ENCODE data around the gene BIK. TPM values are rescaled to one million over a fixed set of nuclear protein-coding genes. Genes with fewer than 3 reads are reported as not detected.

The BIK gene
- total and polyA plus RNA-seq, 4 donors = 2.7 to 7.6 (median 4.6) TPM

DNA sequence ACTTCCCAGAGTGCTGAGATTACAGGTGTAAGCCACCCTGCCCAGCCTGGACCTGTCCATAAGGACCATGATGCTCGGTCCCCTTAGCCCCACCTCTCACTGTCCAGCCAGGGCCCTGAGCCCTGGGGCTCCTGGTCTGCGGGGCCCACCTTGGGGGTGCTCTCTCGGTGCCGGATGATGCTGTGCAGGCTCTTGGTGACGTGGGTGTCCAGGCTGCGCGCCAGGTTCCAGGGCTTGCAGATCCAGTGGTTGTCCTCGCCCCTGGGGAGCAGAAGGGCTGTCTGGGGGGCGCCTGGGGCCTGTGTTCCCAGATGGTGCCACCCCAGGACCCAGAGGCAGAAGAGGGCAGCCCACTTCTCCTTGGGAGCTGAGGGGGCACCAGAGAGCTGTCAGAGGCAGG lies 63.0 kb downstream of the BIK start:
- Histone ChIP-seq H3K27me3 (ENCODE audit: control insufficient read depth in 3 of 3, insufficient read depth in 3 of 3, low read length in 2 of 3) (no peaks in the 10 kb centered on the region), H3K36me3 (ENCODE audit: control insufficient read depth in 4 of 4, insufficient read depth in 4 of 4, low read length in 4 of 4) (peaks cover 0 to 59% (median 20%) of the 10 kb centered on the region in 4 donors), H3K4me3 (no peak overlapping the region), H3K27ac (ENCODE audit: low read depth in 1 of 2, low read length in 1 of 2) (no peak overlapping the region), H3K9me3 (ENCODE audit: control insufficient read depth in 4 of 4, insufficient read depth in 3 of 4, low read length in 3 of 4) (peaks cover 0 to 4% (median 0%) of the 10 kb centered on the region in 4 donors), H3K4me1 (ENCODE audit: control insufficient read depth in 5 of 5, insufficient read depth in 5 of 5, low read length in 5 of 5) (peaks cover 0 to 2% (median 0%) of the 10 kb centered on the region in 5 donors), H3K9ac (ENCODE audit: insufficient read depth in 1 of 2, low read length in 2 of 2) (no peak overlapping the region)
- DNase-seq (no peak), ATAC-seq (ENCODE audit: insufficient read depth, low FRiP score) (no peak)
- 95 to 97% methylated on average over 9 of the region's 9 CpGs for WGBS, 2 donors
- TF ChIP-seq, protein P1, sequence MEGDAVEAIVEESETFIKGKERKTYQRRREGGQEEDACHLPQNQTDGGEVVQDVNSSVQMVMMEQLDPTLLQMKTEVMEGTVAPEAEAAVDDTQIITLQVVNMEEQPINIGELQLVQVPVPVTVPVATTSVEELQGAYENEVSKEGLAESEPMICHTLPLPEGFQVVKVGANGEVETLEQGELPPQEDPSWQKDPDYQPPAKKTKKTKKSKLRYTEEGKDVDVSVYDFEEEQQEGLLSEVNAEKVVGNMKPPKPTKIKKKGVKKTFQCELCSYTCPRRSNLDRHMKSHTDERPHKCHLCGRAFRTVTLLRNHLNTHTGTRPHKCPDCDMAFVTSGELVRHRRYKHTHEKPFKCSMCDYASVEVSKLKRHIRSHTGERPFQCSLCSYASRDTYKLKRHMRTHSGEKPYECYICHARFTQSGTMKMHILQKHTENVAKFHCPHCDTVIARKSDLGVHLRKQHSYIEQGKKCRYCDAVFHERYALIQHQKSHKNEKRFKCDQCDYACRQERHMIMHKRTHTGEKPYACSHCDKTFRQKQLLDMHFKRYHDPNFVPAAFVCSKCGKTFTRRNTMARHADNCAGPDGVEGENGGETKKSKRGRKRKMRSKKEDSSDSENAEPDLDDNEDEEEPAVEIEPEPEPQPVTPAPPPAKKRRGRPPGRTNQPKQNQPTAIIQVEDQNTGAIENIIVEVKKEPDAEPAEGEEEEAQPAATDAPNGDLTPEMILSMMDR (IDR thresholded peaks at IDR 0.05; ENCODE audit: control extremely low read depth, extremely low read depth) = no peak

DNA sequence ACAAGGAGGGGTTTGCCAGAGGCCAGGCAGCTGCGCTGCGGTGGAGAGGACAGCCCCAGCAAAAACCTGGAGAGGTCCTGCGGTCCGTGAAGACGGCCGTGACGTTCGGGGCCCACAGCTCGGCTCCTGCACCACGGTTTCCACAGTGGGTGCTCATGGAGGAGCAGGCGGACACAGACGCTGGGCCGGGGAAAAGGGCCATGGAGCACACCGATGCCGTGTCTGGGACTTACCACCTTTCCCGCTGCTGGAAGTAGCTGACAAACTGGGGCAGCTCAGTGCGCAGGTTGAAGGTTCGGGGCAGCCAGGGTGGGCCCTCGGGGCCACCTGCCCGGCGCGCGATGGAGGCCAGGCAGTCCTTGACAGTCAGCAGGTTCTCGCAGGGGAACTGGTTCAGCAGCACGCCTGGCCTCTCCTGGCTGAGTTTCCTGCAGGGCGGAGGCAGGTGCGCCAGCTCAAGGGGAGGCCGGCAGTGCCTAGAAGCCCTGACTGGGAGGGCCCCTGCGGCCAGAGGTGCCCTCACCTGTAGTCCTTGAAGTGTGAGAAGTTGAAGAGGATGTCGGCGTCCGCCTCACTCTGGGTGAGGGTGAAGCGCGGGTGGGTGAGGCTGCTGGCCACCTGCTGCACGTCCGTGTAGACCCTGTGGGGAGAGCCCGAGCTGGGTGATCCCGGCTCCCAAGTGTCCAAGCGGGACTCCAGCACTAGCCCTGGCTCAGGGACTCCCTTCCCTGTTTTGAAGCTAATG lies 63.6 kb downstream of the BIK start:
- H3K9me3 ChIP-seq (ENCODE audit: control insufficient read depth in 4 of 4, insufficient read depth in 3 of 4, low read length in 3 of 4) = peaks cover 0 to 4% (median 0%) of the 10 kb centered on the region in 4 donors
- H3K4me1 ChIP-seq (ENCODE audit: control insufficient read depth in 5 of 5, insufficient read depth in 5 of 5, low read length in 5 of 5) = peaks cover 0 to 2% (median 0%) of the 10 kb centered on the region in 5 donors
- no peak overlapping the region for H3K9ac ChIP-seq (ENCODE audit: insufficient read depth in 1 of 2, low read length in 2 of 2)
- H3K4me3 ChIP-seq = no peak overlapping the region
- H3K36me3 ChIP-seq (ENCODE audit: control insufficient read depth in 4 of 4, insufficient read depth in 4 of 4, low read length in 4 of 4) = peaks cover 0 to 58% (median 23%) of the 10 kb centered on the region in 4 donors
- H3K27ac ChIP-seq (ENCODE audit: low read depth in 1 of 2, low read length in 1 of 2) = no peak overlapping the region
- ATAC-seq (ENCODE audit: insufficient read depth, low FRiP score) (no peak), DNase-seq (no peak)
- 94 to 96% methylated on average over 39 of the region's 39 CpGs for WGBS, 2 donors
- TF ChIP-seq, protein P1 (IDR thresholded peaks at IDR 0.05; ENCODE audit: control extremely low read depth, extremely low read depth) = no peak
- no peaks in the 10 kb centered on the region for H3K27me3 ChIP-seq (ENCODE audit: control insufficient read depth in 3 of 3, insufficient read depth in 3 of 3, low read length in 2 of 3)

DNA sequence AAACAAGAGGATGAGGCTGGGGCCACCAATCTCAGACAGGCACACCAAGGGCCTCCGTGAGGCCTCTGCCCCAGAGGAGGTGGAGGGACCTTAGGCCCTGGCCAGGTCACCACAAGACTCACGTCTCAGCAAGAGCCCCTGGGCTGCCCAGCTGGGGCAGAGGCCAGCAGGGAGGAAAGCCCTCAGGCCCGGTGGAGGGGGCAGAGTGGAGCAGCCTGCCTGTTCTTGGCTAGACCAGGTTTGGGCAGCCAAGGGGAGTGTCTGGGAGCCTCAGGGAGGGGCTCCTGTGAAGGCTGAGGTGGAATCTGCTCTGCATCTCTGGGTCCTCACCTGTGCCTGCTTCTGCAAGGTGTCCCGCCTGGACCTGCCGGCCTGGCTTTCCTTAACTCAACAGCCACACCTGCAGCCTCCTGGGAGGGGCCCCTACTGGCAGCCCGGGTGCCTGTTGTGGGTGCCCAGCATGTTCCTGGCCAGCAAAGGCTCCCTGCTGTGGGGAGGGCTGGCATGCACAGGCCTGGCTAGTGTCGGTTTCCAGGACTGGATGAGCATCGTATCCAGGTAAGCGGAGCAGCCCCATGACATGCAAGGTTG lies 64.5 kb downstream of the BIK start:
- Histone ChIP-seq H3K27ac (ENCODE audit: low read depth in 1 of 2, low read length in 1 of 2) (no peak overlapping the region), H3K4me1 (ENCODE audit: control insufficient read depth in 5 of 5, insufficient read depth in 5 of 5, low read length in 5 of 5) (peaks cover 0 to 2% (median 0%) of the 10 kb centered on the region in 5 donors), H3K27me3 (ENCODE audit: control insufficient read depth in 3 of 3, insufficient read depth in 3 of 3, low read length in 2 of 3) (no peaks in the 10 kb centered on the region), H3K9me3 (ENCODE audit: control insufficient read depth in 4 of 4, insufficient read depth in 3 of 4, low read length in 3 of 4) (peaks cover 0 to 4% (median 0%) of the 10 kb centered on the region in 4 donors), H3K4me3 (no peak overlapping the region), H3K36me3 (ENCODE audit: control insufficient read depth in 4 of 4, insufficient read depth in 4 of 4, low read length in 4 of 4) (peaks cover 0 to 61% (median 24%) of the 10 kb centered on the region in 4 donors), H3K9ac (ENCODE audit: insufficient read depth in 1 of 2, low read length in 2 of 2) (no peak overlapping the region)
- 90 to 98% methylated on average over 9 of the region's 9 CpGs for WGBS, 2 donors
- TF ChIP-seq, protein P1 (IDR thresholded peaks at IDR 0.05; ENCODE audit: control extremely low read depth, extremely low read depth) = no peak
- no peak for ATAC-seq (ENCODE audit: insufficient read depth, low FRiP score)
- no peak for DNase-seq
